Central memory CD8-positive, alpha-beta T cell (primary cell): Measurements from ENCODE around the gene POLR1F.
A peak's percentile ranks its signal among the peaks of the same experiment; 100 is the strongest.

Experiments used
- ATAC-seq: fragments of 150-1000 bp; cut with Tn5 transposase; replicated peaks from 2 replicates; pipeline ENCODE4 v1.10.0; 2022; ENCODE audit warnings: mild to moderate bottlenecking, moderate FRiP score, moderate number of reproducible peaks; ENCODE audit not compliant: poor library complexity, severe bottlenecking; ENCODE audit errors: extremely low read depth
- DNase-seq, 2 donors: peaks; one replicate each; pipeline ENCODE4 v3.0.0; 2021; ENCODE audit warnings: low spot score in 2 of 2
- H3K27ac Mint-ChIP-seq: one replicate; pipeline ENCODE4 v1.8.0; 2022; ENCODE audit warnings: low read depth, mild to moderate bottlenecking, moderate library complexity, mixed read lengths
- H3K27me3 Mint-ChIP-seq: one replicate; pipeline ENCODE4 v1.8.0; 2022; ENCODE audit warnings: mixed read lengths
- H3K36me3 Mint-ChIP-seq: one replicate; pipeline ENCODE4 v1.8.0; 2022; ENCODE audit warnings: mild to moderate bottlenecking, moderate library complexity, mixed read lengths; ENCODE audit not compliant: insufficient read depth
- H3K4me1 Mint-ChIP-seq: one replicate; pipeline ENCODE4 v1.8.0; 2022; ENCODE audit warnings: mixed read lengths
- H3K4me3 Mint-ChIP-seq: one replicate; pipeline ENCODE4 v1.8.0; 2022; ENCODE audit warnings: mild to moderate bottlenecking, moderate library complexity, mixed read lengths
- H3K9me3 Mint-ChIP-seq: one replicate; pipeline ENCODE4 v1.8.0; 2022; ENCODE audit warnings: mixed read lengths

Gene POLR1F

DNA sequence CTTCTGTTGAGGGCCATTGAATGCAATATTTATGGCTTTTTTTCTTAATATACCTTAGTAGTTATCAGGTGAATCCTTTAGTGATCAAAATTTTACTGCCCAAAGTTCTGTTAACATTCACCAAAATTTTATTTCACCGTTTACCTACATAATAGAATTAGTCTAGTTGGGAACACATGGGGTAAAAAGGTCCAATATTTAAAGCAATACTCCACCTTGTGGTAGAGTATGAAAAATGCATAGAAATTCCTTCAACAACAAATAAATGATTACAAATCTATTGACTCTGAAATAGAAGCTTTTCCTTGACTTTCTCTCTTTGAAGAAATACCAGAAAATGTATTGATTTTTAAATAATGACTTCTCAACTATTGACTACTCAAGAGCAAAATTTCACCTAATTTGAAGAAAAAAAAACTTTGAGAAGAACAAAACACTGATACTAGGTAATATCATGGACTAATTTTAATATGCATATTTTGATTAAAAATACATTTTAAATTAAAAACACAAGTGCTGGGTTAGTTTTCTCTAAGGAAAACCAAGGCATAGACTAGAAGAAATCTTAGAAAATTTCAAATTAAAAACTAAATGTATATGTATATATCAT, 43.3 kb downstream of the POLR1F start:
- H3K4me3 Mint-ChIP-seq, result no peak overlapping the region
- peaks cover under 1% of the 10 kb centered on the region for H3K27me3 Mint-ChIP-seq
- no peaks in the 10 kb centered on the region for H3K36me3 Mint-ChIP-seq
- H3K9me3 Mint-ChIP-seq, result no peaks in the 10 kb centered on the region
- DNase-seq, result no peak
- no peak for ATAC-seq
- peaks cover 4% of the 10 kb centered on the region for H3K4me1 Mint-ChIP-seq
- H3K27ac Mint-ChIP-seq, result no peak overlapping the region

DNA sequence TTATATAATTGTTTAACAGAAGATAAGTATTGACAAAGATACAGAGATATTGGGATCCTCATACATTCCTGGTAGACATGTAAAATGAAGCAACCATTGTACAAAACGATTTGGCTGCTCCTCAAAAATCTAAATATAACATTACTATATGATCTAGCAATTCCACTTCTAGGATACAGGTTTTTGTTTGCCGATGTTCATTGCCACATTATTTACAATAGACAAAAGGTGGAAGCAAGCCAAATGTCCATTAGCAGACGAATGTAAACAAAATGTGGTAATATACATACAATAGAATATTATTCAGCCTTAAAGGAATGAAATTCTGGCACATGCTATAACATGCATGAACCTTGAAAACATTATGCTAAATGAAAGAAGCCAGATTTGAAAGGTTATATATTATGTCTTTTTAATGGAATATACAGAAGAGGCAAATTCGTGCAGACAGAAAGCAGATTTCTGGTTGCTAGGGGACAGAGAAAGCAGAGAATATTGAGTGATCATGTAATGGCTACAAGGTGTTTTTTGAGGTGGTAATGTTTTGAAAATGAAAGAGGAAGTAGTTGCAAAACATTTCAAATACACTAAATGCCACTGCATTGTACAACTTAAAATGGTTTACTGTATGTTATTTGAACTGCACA, 44.9 kb downstream of the POLR1F start:
- peak; percentile 19 for ATAC-seq
- H3K4me3 Mint-ChIP-seq, result no peak overlapping the region
- H3K27me3 Mint-ChIP-seq, result peaks cover 17% of the 10 kb centered on the region
- H3K27ac Mint-ChIP-seq, result no peak overlapping the region
- peaks cover 4% of the 10 kb centered on the region for H3K4me1 Mint-ChIP-seq
- no peak for DNase-seq
- no peaks in the 10 kb centered on the region for H3K36me3 Mint-ChIP-seq
- no peaks in the 10 kb centered on the region for H3K9me3 Mint-ChIP-seq

DNA sequence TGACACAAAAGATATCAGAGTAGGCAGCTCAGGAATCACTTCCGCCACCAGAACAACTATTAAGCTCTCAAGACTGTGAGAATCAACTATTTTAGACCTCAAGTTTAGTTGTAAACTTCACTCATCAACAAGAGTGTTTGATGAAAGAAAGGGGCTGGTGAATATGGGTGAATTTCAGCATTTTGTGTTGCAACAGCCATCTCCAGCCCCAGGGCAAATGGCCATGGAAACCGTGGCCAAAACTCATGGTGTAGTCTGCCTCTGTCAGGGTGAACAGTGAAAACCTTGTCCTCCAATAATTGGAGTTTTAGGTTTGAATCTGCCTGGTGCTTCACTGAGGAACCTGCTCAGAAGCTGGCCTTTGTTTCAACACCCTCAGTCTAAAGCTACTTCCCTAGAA, 60.0 kb downstream of the POLR1F start:
- no peak overlapping the region for H3K4me3 Mint-ChIP-seq
- no peak for ATAC-seq
- H3K27ac Mint-ChIP-seq, result no peak overlapping the region
- DNase-seq, result no peak
- H3K4me1 Mint-ChIP-seq, result no peaks in the 10 kb centered on the region
- no peaks in the 10 kb centered on the region for H3K36me3 Mint-ChIP-seq
- peaks cover 10% of the 10 kb centered on the region for H3K9me3 Mint-ChIP-seq
- H3K27me3 Mint-ChIP-seq, result peaks cover 3% of the 10 kb centered on the region
